Muscle layer of duodenum (tissue), 2 donors: ENCODE data around the gene ETV6.

Source experiments
- H3K27ac ChIP-seq: one replicate; pipeline ENCODE4 v1.7.0; 2013; ENCODE audit warnings: mild to moderate bottlenecking, low read length
- H3K27me3 ChIP-seq: one replicate; pipeline ENCODE4 v1.7.0; 2013; ENCODE audit warnings: low read depth, mild to moderate bottlenecking, control low read depth, low read length
- H3K36me3 ChIP-seq, 2 donors: one replicate each; pipeline ENCODE4 v1.7.0; 2013; ENCODE audit warnings: low read length in 2 of 2, control low read depth in 1 of 2, mild to moderate bottlenecking in 1 of 2; ENCODE audit not compliant: insufficient read depth in 2 of 2, control insufficient read depth in 1 of 2
- H3K4me1 ChIP-seq, 2 donors: one replicate each; pipeline ENCODE4 v1.7.0; 2013; ENCODE audit warnings: low read length in 2 of 2, mild to moderate bottlenecking in 2 of 2, control low read depth in 1 of 2, moderate library complexity in 1 of 2; ENCODE audit not compliant: insufficient read depth in 2 of 2, control insufficient read depth in 1 of 2
- H3K4me3 ChIP-seq, 2 donors: one replicate each; pipeline ENCODE4 v1.7.0; 2013; ENCODE audit warnings: low read length in 2 of 2, low read depth in 1 of 2, mild to moderate bottlenecking in 1 of 2
- H3K9me3 ChIP-seq, 2 donors: one replicate each; pipeline ENCODE4 v1.7.0; 2013; ENCODE audit warnings: low read length in 2 of 2, control low read depth in 1 of 2, mild to moderate bottlenecking in 1 of 2; ENCODE audit not compliant: control insufficient read depth in 1 of 2
- donor health status: healthy.

Gene ETV6

DNA sequence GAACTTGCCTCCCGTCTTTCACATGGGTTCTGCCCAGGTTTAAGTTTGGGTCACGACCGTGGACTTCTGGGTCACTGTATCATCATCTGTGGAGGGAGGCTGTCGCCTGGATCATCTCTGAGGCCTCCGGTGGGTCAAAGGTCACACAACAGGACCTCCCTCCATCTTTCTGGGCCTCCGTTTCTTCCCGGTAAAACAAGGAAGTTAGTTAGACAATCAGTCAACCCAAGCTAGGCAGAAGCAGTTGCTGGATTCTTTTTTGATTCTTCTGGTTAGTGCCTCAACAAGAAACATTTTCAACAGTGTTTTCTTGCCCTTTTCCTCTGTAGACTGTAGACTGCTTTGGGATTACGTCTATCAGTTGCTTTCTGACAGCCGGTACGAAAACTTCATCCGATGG, 234.6 kb downstream of the ETV6 start:
- H3K4me1 ChIP-seq: peaks cover 24 to 26% of the 10 kb centered on the region in 2 donors
- H3K27me3 ChIP-seq: no peaks in the 10 kb centered on the region
- H3K9me3 ChIP-seq: peaks cover 0 to 2% of the 10 kb centered on the region in 2 donors
- H3K36me3 ChIP-seq: peaks cover 34 to 55% of the 10 kb centered on the region in 2 donors
- H3K27ac ChIP-seq: peak overlapping the region; percentile 77
- H3K4me3 ChIP-seq: no peak overlapping the region

GRCh38 chr12:11884706-11885105, 235.2 kb downstream of the ETV6 start:
- H3K4me3 ChIP-seq: no peak overlapping the region
- H3K36me3 ChIP-seq: peaks cover 40 to 55% of the 10 kb centered on the region in 2 donors
- H3K4me1 ChIP-seq: peaks cover 24 to 26% of the 10 kb centered on the region in 2 donors
- no peaks in the 10 kb centered on the region for H3K27me3 ChIP-seq
- peaks cover 0 to 2% of the 10 kb centered on the region in 2 donors for H3K9me3 ChIP-seq
- H3K27ac ChIP-seq: peak overlapping the region; percentile 77

DNA sequence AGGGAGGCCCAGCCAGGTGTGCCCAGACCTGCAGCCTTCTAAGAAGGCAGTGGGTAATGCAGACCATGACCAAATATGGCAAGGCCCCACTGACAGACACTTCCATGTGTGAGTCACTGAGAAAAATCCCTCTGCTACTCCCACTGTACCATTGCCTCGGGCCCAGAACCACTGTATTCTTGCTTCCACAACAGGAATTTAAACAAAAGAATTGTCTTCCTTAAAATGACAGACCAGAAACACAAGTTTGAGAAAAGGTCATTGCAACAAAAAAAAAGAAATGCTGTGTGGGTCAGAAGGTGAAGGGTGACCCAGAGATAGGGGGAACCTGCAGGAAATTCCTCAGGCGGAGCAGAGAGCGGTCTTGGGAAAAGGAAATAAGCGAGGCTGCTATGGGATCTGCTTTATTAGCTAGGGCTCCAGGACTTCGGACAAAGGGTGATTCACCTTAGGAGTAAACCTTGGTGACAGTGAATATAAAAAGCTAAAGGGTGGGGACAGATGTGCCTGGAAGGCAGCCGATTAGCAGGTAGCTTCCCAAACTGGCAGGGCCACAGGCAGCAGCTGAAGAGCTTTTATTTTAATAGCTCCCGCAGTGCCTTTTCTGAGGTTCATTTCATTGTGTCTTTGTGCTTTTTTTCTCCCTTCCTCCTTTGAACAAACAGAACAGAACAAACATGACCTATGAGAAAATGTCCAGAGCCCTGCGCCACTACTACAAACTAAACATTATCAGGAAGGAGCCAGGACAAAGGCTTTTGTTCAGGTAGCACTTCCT, 236.0 kb downstream of the ETV6 start:
- no peaks in the 10 kb centered on the region for H3K27me3 ChIP-seq
- peaks cover 44 to 56% of the 10 kb centered on the region in 2 donors for H3K36me3 ChIP-seq
- no peak overlapping the region for H3K4me3 ChIP-seq
- peaks cover 0 to 2% of the 10 kb centered on the region in 2 donors for H3K9me3 ChIP-seq
- peak overlapping the region; percentile 77 for H3K27ac ChIP-seq
- H3K4me1 ChIP-seq: peaks cover 24 to 26% of the 10 kb centered on the region in 2 donors

GRCh38 chr12:11886339-11886738, 236.9 kb downstream of the ETV6 start:
- Histone ChIP-seq H3K36me3 (peaks cover 49 to 58% of the 10 kb centered on the region in 2 donors), H3K27me3 (no peaks in the 10 kb centered on the region), H3K27ac (peak overlapping the region; percentile 77), H3K4me3 (no peak overlapping the region), H3K9me3 (peaks cover 0 to 2% of the 10 kb centered on the region in 2 donors), H3K4me1 (peaks cover 24 to 26% of the 10 kb centered on the region in 2 donors)

DNA sequence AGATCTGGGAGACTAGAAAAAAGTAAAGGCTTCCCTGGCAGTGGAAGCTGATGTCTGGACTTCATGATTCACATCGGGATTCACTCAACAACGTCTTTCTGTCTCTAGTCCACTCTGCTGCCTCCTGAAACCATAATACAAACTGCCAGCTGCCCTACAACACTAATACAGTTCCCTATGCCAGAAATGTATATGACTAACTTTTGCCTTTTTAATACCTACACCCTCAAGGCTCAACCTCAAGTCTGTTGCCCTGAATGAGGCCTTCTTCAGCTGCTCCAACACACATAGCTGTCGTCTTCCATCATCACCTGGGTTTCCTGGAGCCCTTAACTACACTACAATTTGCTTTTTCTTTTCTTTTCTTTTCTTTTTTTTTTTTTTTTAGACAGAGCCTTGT, 238.6 kb downstream of the ETV6 start:
- peaks cover 0 to 2% of the 10 kb centered on the region in 2 donors for H3K9me3 ChIP-seq

DNA sequence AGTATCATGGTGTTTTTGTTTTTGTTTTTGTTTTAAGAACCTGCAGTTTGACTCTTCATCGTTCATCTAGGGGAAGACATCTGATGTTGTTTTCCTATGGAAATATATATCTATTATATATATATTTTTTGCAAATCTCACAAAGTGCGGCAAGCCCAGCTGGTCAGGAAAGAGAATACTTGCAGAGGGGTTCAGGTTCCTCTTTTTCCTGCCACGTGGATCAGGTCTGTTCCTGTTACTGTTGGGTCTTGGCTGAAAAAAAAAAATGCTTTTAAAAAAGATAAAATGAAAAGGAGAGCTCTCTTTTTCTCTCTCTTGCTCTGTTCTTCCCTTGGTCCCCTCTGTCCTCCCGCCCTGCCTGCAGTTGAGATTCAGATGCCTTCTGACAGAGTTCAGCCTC, 241.9 kb downstream of the ETV6 start:
- Histone ChIP-seq H3K9me3 (peaks cover 0 to 2% of the 10 kb centered on the region in 2 donors), H3K36me3 (peaks cover 49 to 53% of the 10 kb centered on the region in 2 donors), H3K27me3 (no peaks in the 10 kb centered on the region), H3K4me1 (no peaks in the 10 kb centered on the region), H3K27ac (no peak overlapping the region), H3K4me3 (no peak overlapping the region)

More for the DNA sequence above, 238.6 kb downstream of the ETV6 start:
- Histone ChIP-seq H3K27me3 (no peaks in the 10 kb centered on the region), H3K4me3 (no peak overlapping the region), H3K4me1 (peaks cover 15 to 18% of the 10 kb centered on the region in 2 donors), H3K36me3 (peaks cover 60 to 68% of the 10 kb centered on the region in 2 donors), H3K27ac (no peak overlapping the region)

- H3K27me3 ChIP-seq: no peaks in the 10 kb centered on the region
- peaks cover 44 to 49% of the 10 kb centered on the region in 2 donors for H3K36me3 ChIP-seq
- no peaks in the 10 kb centered on the region for H3K4me1 ChIP-seq
- H3K4me3 ChIP-seq: no peak overlapping the region
- peaks cover 0 to 2% of the 10 kb centered on the region in 2 donors for H3K9me3 ChIP-seq
- no peak overlapping the region for H3K27ac ChIP-seq
Observed at GRCh38 chr12:11891754-11892386, 242.4 kb downstream of the ETV6 start.

DNA sequence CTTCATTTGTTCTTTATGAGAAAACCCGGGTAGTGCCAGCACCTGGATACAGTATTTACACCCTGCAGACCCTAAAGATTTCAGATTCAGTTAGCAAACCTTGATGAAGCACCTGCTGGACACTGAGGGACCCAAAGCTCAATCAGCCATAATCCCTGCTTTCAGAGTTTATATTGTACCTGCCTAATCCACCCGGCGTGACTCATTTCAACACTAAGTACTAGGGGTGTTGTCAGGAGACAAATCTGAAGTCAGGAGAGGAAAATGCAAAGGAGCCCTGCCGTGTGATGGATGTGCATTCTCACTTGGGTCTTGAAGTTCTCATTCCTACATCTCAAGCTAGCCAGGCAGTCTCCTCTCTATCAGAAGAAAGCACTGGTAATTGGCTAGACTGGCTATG, 244.5 kb downstream of the ETV6 start:
- peaks cover 28 to 34% of the 10 kb centered on the region in 2 donors for H3K36me3 ChIP-seq
- no peaks in the 10 kb centered on the region for H3K9me3 ChIP-seq
- no peak overlapping the region for H3K27ac ChIP-seq
- H3K4me3 ChIP-seq: no peak overlapping the region
- no peaks in the 10 kb centered on the region for H3K27me3 ChIP-seq
- no peaks in the 10 kb centered on the region for H3K4me1 ChIP-seq

GRCh38 chr12:11894890-11895289, 245.4 kb downstream of the ETV6 start:
- H3K9me3 ChIP-seq: no peaks in the 10 kb centered on the region
- peaks cover 25 to 28% of the 10 kb centered on the region in 2 donors for H3K36me3 ChIP-seq
- H3K27ac ChIP-seq: no peak overlapping the region
- no peaks in the 10 kb centered on the region for H3K27me3 ChIP-seq
- H3K4me1 ChIP-seq: no peaks in the 10 kb centered on the region
- no peak overlapping the region for H3K4me3 ChIP-seq

DNA sequence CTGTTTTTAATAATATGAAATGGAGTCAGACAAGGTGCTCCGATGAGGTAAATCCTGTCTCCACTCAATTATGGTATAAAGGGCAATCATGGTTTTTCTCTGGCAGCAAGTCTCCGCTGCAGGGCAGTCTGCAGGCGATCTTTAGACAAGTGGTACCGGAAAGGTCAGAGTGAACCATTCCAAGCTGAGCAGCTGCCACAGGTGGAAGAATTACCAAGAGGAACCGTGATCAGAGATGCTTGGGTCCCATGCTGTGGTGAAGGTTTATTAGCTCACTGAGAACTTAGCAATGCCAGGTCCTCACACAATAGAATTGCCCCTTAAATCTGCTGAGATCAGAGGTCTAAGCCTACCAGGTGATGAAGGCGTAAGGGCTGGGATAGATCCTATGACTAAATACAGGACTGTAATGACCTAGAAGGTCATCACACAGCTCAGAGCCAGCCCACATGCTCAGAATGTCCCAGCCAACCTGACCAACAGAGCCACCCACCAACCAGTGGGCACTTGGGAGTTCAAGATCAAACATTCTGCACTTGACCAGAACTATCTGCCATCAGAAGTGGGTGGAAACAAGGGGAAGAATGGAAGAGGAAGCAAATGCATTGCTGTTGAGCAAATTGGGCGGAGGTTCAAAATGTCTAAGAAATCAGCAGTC, 246.1 kb downstream of the ETV6 start:
- Histone ChIP-seq H3K36me3 (peaks cover 24 to 26% of the 10 kb centered on the region in 2 donors), H3K9me3 (no peaks in the 10 kb centered on the region), H3K4me3 (no peak overlapping the region), H3K27me3 (no peaks in the 10 kb centered on the region), H3K27ac (no peak overlapping the region), H3K4me1 (no peaks in the 10 kb centered on the region)

DNA sequence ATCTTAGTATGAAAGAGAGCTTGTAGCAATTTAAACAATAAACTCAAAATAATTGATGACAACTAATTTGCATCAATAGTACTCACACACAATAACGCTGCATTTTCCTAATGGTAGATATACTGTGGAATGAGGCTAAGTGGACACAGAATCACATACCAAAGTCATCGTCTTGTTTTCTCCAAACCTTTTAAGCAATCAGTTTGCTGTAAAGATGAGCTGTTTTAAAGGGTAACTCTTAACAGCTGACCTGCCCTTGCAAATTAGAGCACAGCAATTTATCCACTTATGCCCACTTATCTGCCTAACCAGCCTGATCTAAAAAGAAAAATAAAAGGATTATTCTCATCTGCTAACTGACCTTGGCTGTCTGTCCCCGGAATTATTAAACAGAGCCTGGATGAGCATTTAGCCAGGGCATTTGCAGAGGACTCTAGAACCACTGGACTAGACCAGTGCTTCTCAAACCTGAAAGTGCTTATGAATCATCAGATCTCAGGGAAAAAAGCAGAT, 247.0 kb downstream of the ETV6 start:
- Histone ChIP-seq H3K4me1 (no peaks in the 10 kb centered on the region), H3K4me3 (no peak overlapping the region), H3K36me3 (peaks cover 18 to 20% of the 10 kb centered on the region in 2 donors), H3K27me3 (no peaks in the 10 kb centered on the region), H3K27ac (no peak overlapping the region), H3K9me3 (no peaks in the 10 kb centered on the region)
